ENCODE measurements around the gene HAUS7.

The HAUS7 gene

GRCh38 chrX:153474718-153475117 is 4.3 kb upstream of the HAUS7 start:
- Histone ChIP-seq H3K4me2 (ENCODE audit: low read depth, low read length, poor library complexity, severe bottlenecking) (no peak overlapping the region), H4K20me1 (ENCODE audit: insufficient read depth, low read length, poor library complexity, severe bottlenecking) (peaks cover 2% of the 10 kb centered on the region), H3K4me3 (ENCODE audit: low read length, poor library complexity, severe bottlenecking) (no peak overlapping the region), H3K9ac (ENCODE audit: low read depth, low read length, poor library complexity, severe bottlenecking) (no peak overlapping the region), H3K9me3 (ENCODE audit: insufficient read depth, low read depth, low read length) (no peaks in the 10 kb centered on the region), H2AFZ (ENCODE audit: low read length) (no peak overlapping the region), H3K79me2 (ENCODE audit: insufficient read depth, low read length) (peaks cover 4% of the 10 kb centered on the region; the same call in 1 of the 2 replicates), H3K36me3 (ENCODE audit: insufficient read depth, low read length) (no peaks in the 10 kb centered on the region), H3K9me2 (replicated peaks; ENCODE audit: low read depth, low read length) (no peaks in the 10 kb centered on the region), H3F3A (ENCODE audit: low read depth) (no peaks in the 10 kb centered on the region), H3K4me1 (ENCODE audit: insufficient read depth, low read length, poor library complexity, severe bottlenecking) (no peaks in the 10 kb centered on the region), H3K27me3 (ENCODE audit: insufficient read depth, low read length, poor library complexity, severe bottlenecking) (no peaks in the 10 kb centered on the region)
- no peak for TF ChIP-seq CTCF (conservative IDR thresholded peaks at IDR 0.05; ENCODE audit: low read length)
- no peak for TF ChIP-seq EZH2phosphoT487 (IDR thresholded peaks at IDR 0.05; ENCODE audit: borderline replicate concordance)

GRCh38 chrX:153474266-153474665 is 3.9 kb upstream of the HAUS7 start:
- H3K9me2 ChIP-seq (replicated peaks; ENCODE audit: low read depth, low read length) = no peaks in the 10 kb centered on the region
- H2AFZ ChIP-seq (ENCODE audit: low read length) = no peak overlapping the region
- H3K4me1 ChIP-seq (ENCODE audit: insufficient read depth, low read length, poor library complexity, severe bottlenecking) = no peaks in the 10 kb centered on the region
- no peak for TF ChIP-seq CTCF (conservative IDR thresholded peaks at IDR 0.05; ENCODE audit: low read length)
- no peak for TF ChIP-seq EZH2phosphoT487 (IDR thresholded peaks at IDR 0.05; ENCODE audit: borderline replicate concordance)
- H3K36me3 ChIP-seq (ENCODE audit: insufficient read depth, low read length) = no peaks in the 10 kb centered on the region
- H3K27me3 ChIP-seq (ENCODE audit: insufficient read depth, low read length, poor library complexity, severe bottlenecking) = no peaks in the 10 kb centered on the region
- no peak overlapping the region for H3K4me2 ChIP-seq (ENCODE audit: low read depth, low read length, poor library complexity, severe bottlenecking)
- no peak overlapping the region for H3K9ac ChIP-seq (ENCODE audit: low read depth, low read length, poor library complexity, severe bottlenecking)
- no peaks in the 10 kb centered on the region for H3K9me3 ChIP-seq (ENCODE audit: insufficient read depth, low read depth, low read length)
- H3F3A ChIP-seq (ENCODE audit: low read depth) = no peaks in the 10 kb centered on the region
- H4K20me1 ChIP-seq (ENCODE audit: insufficient read depth, low read length, poor library complexity, severe bottlenecking) = peaks cover 6% of the 10 kb centered on the region
- H3K79me2 ChIP-seq (ENCODE audit: insufficient read depth, low read length) = peaks cover 9% of the 10 kb centered on the region
- H3K4me3 ChIP-seq (ENCODE audit: low read length, poor library complexity, severe bottlenecking) = no peak overlapping the region

GRCh38 chrX:153473126-153473525 is 2.8 kb upstream of the HAUS7 start:
- Histone ChIP-seq H3K4me3 (ENCODE audit: low read length, poor library complexity, severe bottlenecking) (no peak overlapping the region), H3K9me2 (replicated peaks; ENCODE audit: low read depth, low read length) (no peaks in the 10 kb centered on the region), H4K20me1 (ENCODE audit: insufficient read depth, low read length, poor library complexity, severe bottlenecking) (peaks cover 6% of the 10 kb centered on the region), H3K36me3 (ENCODE audit: insufficient read depth, low read length) (no peaks in the 10 kb centered on the region), H3K4me2 (ENCODE audit: low read depth, low read length, poor library complexity, severe bottlenecking) (no peak overlapping the region), H3K27me3 (ENCODE audit: insufficient read depth, low read length, poor library complexity, severe bottlenecking) (no peaks in the 10 kb centered on the region), H3K79me2 (ENCODE audit: insufficient read depth, low read length) (peaks cover 17% of the 10 kb centered on the region), H3K4me1 (ENCODE audit: insufficient read depth, low read length, poor library complexity, severe bottlenecking) (no peaks in the 10 kb centered on the region), H3K9me3 (ENCODE audit: insufficient read depth, low read depth, low read length) (no peaks in the 10 kb centered on the region), H3F3A (ENCODE audit: low read depth) (no peaks in the 10 kb centered on the region), H2AFZ (ENCODE audit: low read length) (no peak overlapping the region), H3K9ac (ENCODE audit: low read depth, low read length, poor library complexity, severe bottlenecking) (no peak overlapping the region)
- TF ChIP-seq EZH2phosphoT487 (IDR thresholded peaks at IDR 0.05; ENCODE audit: borderline replicate concordance) (no peak), CTCF (conservative IDR thresholded peaks at IDR 0.05; ENCODE audit: low read length) (no peak)

Measured in Loucy (cell line).